Activated T-cell treated with anti-CD3 and anti-CD28 coated beads for 4 hours (primary cell): ENCODE data around the gene ASPA.
"Not testable (repeated sequence)": the region's sequence is repeated elsewhere in the genome, so short reads cannot be mapped to it uniquely, and the experiment has no call there.

Source experiments
- DNase-seq: peaks from one replicate; pipeline ENCODE4 v3.0.0-alpha.2; 2020

The ASPA gene

GRCh38 chr17:3510090-3510489 is 34.3 kb downstream of the ASPA start:
- DNase-seq: no peak

- DNase-seq: no peak
Measured at GRCh38 chr17:3511852-3512504, 36.2 kb downstream of the ASPA start.

GRCh38 chr17:3512505-3513171 is 36.8 kb downstream of the ASPA start:
- DNase-seq: no peak

- DNase-seq: no peak
Measured at GRCh38 chr17:3513305-3514035, 37.7 kb downstream of the ASPA start.

GRCh38 chr17:3514167-3514566 is 38.4 kb downstream of the ASPA start:
- not testable (repeated sequence) for DNase-seq

GRCh38 chr17:3514873-3515272 is 39.1 kb downstream of the ASPA start:
- DNase-seq: no peak

GRCh38 chr17:3519472-3519871 is 43.7 kb downstream of the ASPA start:
- DNase-seq: not testable (repeated sequence)

- no peak for DNase-seq
Measured at GRCh38 chr17:3524024-3524423, 48.2 kb downstream of the ASPA start.

- DNase-seq: no peak
Measured at GRCh38 chr17:3526491-3526890, 50.7 kb downstream of the ASPA start.

GRCh38 chr17:3526971-3527370 is 51.2 kb downstream of the ASPA start:
- DNase-seq: no peak

GRCh38 chr17:3527468-3527867 is 51.7 kb downstream of the ASPA start:
- DNase-seq: no peak

- no peak for DNase-seq
Measured at GRCh38 chr17:3527896-3528295, 52.1 kb downstream of the ASPA start.

- DNase-seq: no peak
Measured at GRCh38 chr17:3528403-3528851, 52.6 kb downstream of the ASPA start.

- no peak for DNase-seq
Measured at GRCh38 chr17:3528880-3529511, 53.2 kb downstream of the ASPA start.

GRCh38 chr17:3529817-3530741 is 54.3 kb downstream of the ASPA start:
- DNase-seq: no peak

- no peak for DNase-seq
Measured at GRCh38 chr17:3531266-3532101, 55.7 kb downstream of the ASPA start.

GRCh38 chr17:3532106-3532858 is 56.5 kb downstream of the ASPA start:
- no peak for DNase-seq

GRCh38 chr17:3532859-3533142 is 57.0 kb downstream of the ASPA start:
- DNase-seq: no peak

GRCh38 chr17:3533752-3534151 is 58.0 kb downstream of the ASPA start:
- no peak for DNase-seq

GRCh38 chr17:3534881-3535252 is 59.1 kb downstream of the ASPA start:
- DNase-seq: no peak
